H1 (cell line): ENCODE results near the gene CSNK2A3. TPM values are rescaled to one million over a fixed set of nuclear protein-coding genes. Genes with fewer than 3 reads are reported as not detected.

Experiments used
- CTCF ChIA-PET: fragments of 300-600 bp; sonication (Branson Sonifier 250); formaldehyde crosslinking; loops from one replicate; lab custom pipeline; 2021; ENCODE audit not compliant: partially characterized antibody; lab: Charles Lee
- POLR2A ChIA-PET: fragments of 300-600 bp; sonication (Branson Sonifier 250); formaldehyde crosslinking; loops from one replicate; lab custom pipeline; 2021; ENCODE audit warnings: inconsistent platforms; ENCODE audit not compliant: partially characterized antibody; lab: Charles Lee
- DNase-seq, 2 experiments: peaks; one replicate each; pipeline versions ENCODE4 v3.0.0 to v3.0.0-alpha.2; 2010 to 2022; ENCODE audit warnings: low spot score in 2 of 2, low read depth in 1 of 2, mixed read lengths in 1 of 2
- FAIRE-seq: peaks from 2 replicates; lab custom pipeline; 2011; peaks lifted over from hg19 to GRCh38; lab: Jason Lieb, UNC
- H2AFZ ChIP-seq: 2 replicates; pipeline ENCODE4 v1.8.1; 2012; ENCODE audit warnings: low read length, inconsistent platforms
- H2AK5ac ChIP-seq: 2 replicates; pipeline ENCODE4 v1.6.1; 2013; ENCODE audit warnings: low read depth, low read length
- H2BK120ac ChIP-seq: replicated peaks from 2 replicates; pipeline ENCODE3; 2013; ENCODE audit warnings: low read depth, low read length, inconsistent platforms
- H2BK12ac ChIP-seq: 2 replicates; pipeline ENCODE4 v1.6.1; 2013; ENCODE audit warnings: low read depth, low read length
- H2BK15ac ChIP-seq: 2 replicates; pipeline ENCODE4 v1.6.1; 2013; ENCODE audit warnings: low read length
- H2BK20ac ChIP-seq: 2 replicates; pipeline ENCODE4 v1.6.1; 2013; ENCODE audit warnings: low read length
- H2BK5ac ChIP-seq: 2 replicates; pipeline ENCODE4 v1.6.1; 2013; ENCODE audit warnings: low read depth, low read length
- H3K14ac ChIP-seq: 2 replicates; pipeline ENCODE4 v1.6.1; 2013; ENCODE audit warnings: inconsistent platforms; ENCODE audit not compliant: insufficient read length
- H3K18ac ChIP-seq: 2 replicates; pipeline ENCODE4 v1.6.1; 2013; ENCODE audit warnings: low read length; ENCODE audit errors: extremely low read depth
- H3K23ac ChIP-seq: 2 replicates; pipeline ENCODE4 v1.6.1; 2013; ENCODE audit warnings: inconsistent platforms; ENCODE audit not compliant: insufficient read length
- H3K23me2 ChIP-seq: 2 replicates; pipeline ENCODE4 v1.6.1; 2013; ENCODE audit warnings: low read depth, low read length
- H3K27ac ChIP-seq: 2 replicates; pipeline ENCODE4 v1.6.1; 2011; ENCODE audit warnings: low read depth, low read length, inconsistent platforms
- H3K27me3 ChIP-seq, 4 experiments: replicated peaks in 1 of 4; 1 replicate in 1 of 4; 2 replicates in 3 of 4; pipeline versions ENCODE4 v1.6.1 to v1.8.1; 2011 to 2013; ENCODE audit warnings: low read length in 3 of 4, mild to moderate bottlenecking in 3 of 4, inconsistent platforms in 2 of 4, mixed read lengths in 2 of 4, moderate library complexity in 1 of 4; ENCODE audit not compliant: control insufficient read depth in 3 of 4, insufficient read depth in 3 of 4; ENCODE audit errors: extremely low read depth in 1 of 4
- H3K36me3 ChIP-seq, 4 experiments: 2 replicates each; pipeline versions ENCODE4 v1.6.1 to v1.8.1; 2011 to 2013; ENCODE audit warnings: mild to moderate bottlenecking in 4 of 4, low read length in 3 of 4, moderate library complexity in 2 of 4, control low read depth in 1 of 4, inconsistent platforms in 1 of 4; ENCODE audit not compliant: insufficient read depth in 4 of 4, control insufficient read depth in 2 of 4
- H3K4ac ChIP-seq: replicated peaks from 2 replicates; pipeline ENCODE3; 2013; ENCODE audit warnings: low read length, low read depth, mixed read lengths, inconsistent platforms; ENCODE audit not compliant: insufficient read length
- H3K4me1 ChIP-seq, 4 experiments: replicated peaks in 1 of 4; 1 replicate in 1 of 4; 2 replicates in 3 of 4; pipeline versions ENCODE4 v1.6.1 to v1.8.1; 2011 to 2013; ENCODE audit warnings: low read length in 3 of 4, inconsistent platforms in 2 of 4, mixed read lengths in 1 of 4; ENCODE audit not compliant: insufficient read depth in 4 of 4, control insufficient read depth in 3 of 4
- H3K4me2 ChIP-seq, 2 experiments: 2 replicates each; pipeline versions ENCODE4 v1.6.1 to v1.8.1; 2011 to 2013; ENCODE audit warnings: low read depth in 2 of 2, low read length in 2 of 2, control low read depth in 1 of 2, inconsistent platforms in 1 of 2, mild to moderate bottlenecking in 1 of 2; ENCODE audit not compliant: insufficient read depth in 1 of 2
- H3K4me3 ChIP-seq, 4 experiments: fragments of 200-600, 300-600 bp in 1 of 4; sonication (generic), shearing (Covaris generic), sonication (Bioruptor Twin) in 1 of 4; 2 replicates each; pipeline versions ENCODE4 v1.5.1 to v1.8.1; 2011 to 2016; ENCODE audit warnings: low read length in 4 of 4, low read depth in 3 of 4, control low read depth in 2 of 4, inconsistent platforms in 2 of 4, mild to moderate bottlenecking in 2 of 4, mixed read lengths in 1 of 4, moderate library complexity in 1 of 4; ENCODE audit not compliant: insufficient read depth in 2 of 4; ENCODE audit errors: extremely low read depth in 1 of 4
- H3K56ac ChIP-seq: replicated peaks from 2 replicates; pipeline ENCODE3; 2013; ENCODE audit warnings: low read depth, mild to moderate bottlenecking, mixed read lengths, low read length, inconsistent platforms; ENCODE audit not compliant: insufficient read length
- H3K79me1 ChIP-seq: 2 replicates; pipeline ENCODE4 v1.6.1; 2013; ENCODE audit warnings: low read depth, low read length, control low read depth
- H3K79me2 ChIP-seq, 2 experiments: 2 replicates each; pipeline versions ENCODE4 v1.6.1 to v1.8.1; 2012 to 2013; ENCODE audit warnings: low read length in 2 of 2, mild to moderate bottlenecking in 2 of 2, inconsistent platforms in 1 of 2; ENCODE audit not compliant: insufficient read depth in 2 of 2, control insufficient read depth in 1 of 2
- H3K9ac ChIP-seq, 4 experiments: replicated peaks in 1 of 4; 1 replicate in 1 of 4; 2 replicates in 3 of 4; pipeline versions ENCODE4 v1.6.1 to v1.8.1; 2011 to 2013; ENCODE audit warnings: low read depth in 3 of 4, low read length in 3 of 4, control low read depth in 2 of 4, mild to moderate bottlenecking in 2 of 4, moderate library complexity in 2 of 4, inconsistent platforms in 1 of 4; ENCODE audit errors: extremely low read depth in 1 of 4
- H3K9me3 ChIP-seq, 2 experiments: 2 replicates each; pipeline versions ENCODE4 v1.6.1 to v1.8.1; 2012 to 2013; ENCODE audit warnings: mild to moderate bottlenecking in 2 of 2, moderate library complexity in 2 of 2, control low read depth in 1 of 2, inconsistent platforms in 1 of 2, low read depth in 1 of 2, low read length in 1 of 2, mixed read lengths in 1 of 2; ENCODE audit not compliant: insufficient read depth in 2 of 2
- H4K20me1 ChIP-seq, 2 experiments: replicated peaks in 1 of 2; 2 replicates each; pipeline versions ENCODE3 to v1.8.1; 2011 to 2013; ENCODE audit warnings: inconsistent platforms in 2 of 2, low read length in 2 of 2, mild to moderate bottlenecking in 1 of 2; ENCODE audit not compliant: insufficient read depth in 2 of 2, control insufficient read depth in 1 of 2
- H4K5ac ChIP-seq: 2 replicates; pipeline ENCODE4 v1.6.1; 2013; ENCODE audit warnings: low read length, low read depth, mixed read lengths, inconsistent platforms; ENCODE audit not compliant: insufficient read length
- H4K8ac ChIP-seq: 2 replicates; pipeline ENCODE4 v1.8.0; 2013; ENCODE audit warnings: mild to moderate bottlenecking, moderate library complexity, low read length, inconsistent platforms; ENCODE audit not compliant: insufficient read depth; ENCODE audit errors: extremely low read depth
- H4K91ac ChIP-seq: replicated peaks from 2 replicates; pipeline ENCODE3; 2013; ENCODE audit warnings: low read length, mixed read lengths, inconsistent platforms; ENCODE audit not compliant: insufficient read length
- BACH1 ChIP-seq: IDR thresholded peaks from 2 replicates; pipeline ENCODE4 v1.6.1; 2012; ENCODE audit warnings: low read length, improper control_type of control experiment
- CHD1 ChIP-seq: IDR thresholded peaks from 2 replicates; pipeline ENCODE4 v1.6.1; 2012; ENCODE audit warnings: low read depth, low read length, improper control_type of control experiment
- EP300 ChIP-seq, 2 experiments: IDR thresholded peaks; 1 replicate in 1 of 2; 2 replicates in 1 of 2; pipeline ENCODE4 v1.6.1; 2011 to 2012; ENCODE audit warnings: low read depth in 2 of 2, low read length in 2 of 2, mild to moderate bottlenecking in 2 of 2, borderline replicate concordance in 1 of 2, inconsistent platforms in 1 of 2, moderate library complexity in 1 of 2
- NANOG ChIP-seq: IDR thresholded peaks from 2 replicates; pipeline ENCODE4 v1.6.1; 2011; ENCODE audit warnings: low read length, low read depth, mild to moderate bottlenecking, inconsistent platforms; ENCODE audit not compliant: insufficient read depth, poor library complexity, severe bottlenecking
- POLR2A ChIP-seq, 2 experiments: IDR thresholded peaks; 1 replicate in 1 of 2; 2 replicates in 1 of 2; pipeline ENCODE4 v1.6.1; 2011; ENCODE audit warnings: low read depth in 2 of 2, low read length in 2 of 2, mild to moderate bottlenecking in 2 of 2; ENCODE audit errors: control extremely low read depth in 1 of 2
- POU5F1 ChIP-seq: IDR thresholded peaks from 2 replicates; pipeline ENCODE4 v1.6.1; 2011; ENCODE audit warnings: low read depth, mild to moderate bottlenecking, low read length, moderate library complexity
- RBBP5 ChIP-seq: IDR thresholded peaks from 2 replicates; pipeline ENCODE4 v1.7.1; 2012; ENCODE audit warnings: low read depth, mild to moderate bottlenecking, inconsistent platforms, low read length, moderate library complexity, borderline replicate concordance
- SP2 ChIP-seq: IDR thresholded peaks from 2 replicates; pipeline ENCODE4 v1.6.1; 2012; ENCODE audit warnings: mild to moderate bottlenecking, low read length, inconsistent platforms
- SP4 ChIP-seq: IDR thresholded peaks from 2 replicates; pipeline ENCODE4 v1.6.1; 2012; ENCODE audit warnings: low read length, inconsistent platforms
- SRF ChIP-seq: IDR thresholded peaks from 2 replicates; pipeline ENCODE4 v1.6.1; 2011; ENCODE audit warnings: mild to moderate bottlenecking, low read depth, low read length, moderate library complexity
- WGBS, 2 experiments: shearing (Covaris generic) in 1 of 2; methylation state at CpG; one replicate each; pipeline versions ENCODE4 v1.1.6 to v1.1.7; 2013 to 2015; ENCODE audit warnings: low lambda C conversion rate in 2 of 2, mixed read lengths in 2 of 2, inconsistent platforms in 1 of 2, low coverage in 1 of 2, missing lambda C conversion rate in 1 of 2; ENCODE audit not compliant: insufficient replicate concordance in 2 of 2, insufficient coverage in 1 of 2, insufficient read length in 1 of 2; ENCODE audit errors: extremely low coverage in 1 of 2, missing lambda C conversion rate in 1 of 2; 5-methylcytosine and 5-hydroxymethylcytosine counted together
- polyA plus RNA-seq, 7 experiments: library from polyadenylated mRNA; depleted of rRNA in 3 of 7; stranded (reverse) in 5 of 7; unstranded in 2 of 7; fragments of >200 nt in 5 of 7; fragments of 200-250 nt in 2 of 7; gene quantifications; 1 replicate in 5 of 7; 2 replicates in 1 of 7; 4 replicates in 1 of 7; pipeline versions ENCODE4 v1.2.1 to v1.2.3, GENCODE V29; 2011 to 2013; ENCODE audit warnings: missing spikeins in 2 of 7, mixed read lengths in 2 of 7
- total RNA-seq: library from RNA; stranded (reverse); fragmentation: NEBNext Ultra II Directional; extraction: Animal tissue kit (Norgen Biotek cat#: 25700); gene quantifications from 2 replicates; pipeline ENCODE4 v1.2.1, GENCODE V29; 2021
- TF ChIP-seq, protein P1 (sequence below): IDR thresholded peaks from 2 replicates; pipeline ENCODE4 v1.6.1; 2012; ENCODE audit warnings: low read length, inconsistent platforms

CSNK2A3 gene
- total and polyA plus RNA-seq, 2 of the 8 experiments (the other 6 are each of a cell fraction or from before 2014, with no cell fraction given), result 0.69 to 1.0 TPM

DNA sequence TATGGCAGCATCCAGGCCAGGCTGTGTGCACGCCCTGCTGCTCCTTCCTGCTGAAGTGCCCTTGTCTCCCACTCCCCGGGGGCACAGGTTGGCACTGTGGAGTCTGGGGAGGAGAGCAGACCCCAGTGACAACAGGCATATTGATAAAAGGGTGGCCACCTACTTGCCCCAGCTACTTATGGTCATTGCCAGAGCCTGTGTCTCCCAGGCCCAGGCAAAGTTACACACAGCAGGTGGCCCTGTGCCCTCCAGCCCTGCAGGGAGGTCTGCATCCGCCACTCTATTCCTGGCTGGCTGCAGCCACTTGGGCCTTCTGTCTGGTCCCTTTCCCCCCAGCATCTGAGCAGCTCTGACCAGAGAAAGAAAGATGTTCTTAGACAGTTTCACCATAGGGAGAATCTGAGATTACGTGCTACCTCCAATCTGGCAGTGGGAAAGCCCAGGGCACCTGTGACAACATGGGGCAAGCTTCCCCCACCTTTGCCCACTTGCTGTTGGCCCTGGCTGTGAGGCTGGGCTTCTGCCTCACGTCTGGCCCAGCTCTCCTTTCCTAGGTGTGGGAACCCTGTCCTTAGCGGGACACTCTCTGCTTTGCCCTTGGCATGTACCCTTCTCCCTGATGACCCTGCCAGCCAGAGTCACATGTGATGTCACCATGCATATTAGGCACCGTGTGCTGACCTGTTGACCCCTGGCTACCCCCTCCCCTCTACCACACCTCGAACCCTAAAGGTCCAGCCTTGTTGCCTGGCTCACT lies 25.3 kb upstream of the CSNK2A3 start:
- Histone ChIP-seq H2BK12ac (no peak overlapping the region; the same call in 1 of the 2 replicates), H2BK120ac (no peak overlapping the region), H3K27ac (no peak overlapping the region), H3K27me3 (no peaks in the 10 kb centered on the region), H4K8ac (no peak overlapping the region), H3K14ac (no peak overlapping the region), H2BK20ac (no peak overlapping the region), H3K4me3 (no peak overlapping the region), H4K5ac (no peak overlapping the region), H3K4ac (no peak overlapping the region), H3K36me3 (no peaks in the 10 kb centered on the region), H2BK15ac (no peak overlapping the region), H3K4me2 (no peak overlapping the region), H2BK5ac (no peak overlapping the region), H2AFZ (no peak overlapping the region), H2AK5ac (no peak overlapping the region), H3K4me1 (peaks cover 0 to 2% (median 0%) of the 10 kb centered on the region in 4 experiments; a peak in 2 of 7 replicates), H3K23ac (no peak overlapping the region), H3K9me3 (no peaks in the 10 kb centered on the region), H4K91ac (no peak overlapping the region), H4K20me1 (peaks cover 0 to 3% of the 10 kb centered on the region in 2 experiments), H3K18ac (no peak overlapping the region), H3K79me1 (no peaks in the 10 kb centered on the region), H3K9ac (no peak overlapping the region), H3K23me2 (no peaks in the 10 kb centered on the region), H3K56ac (no peak overlapping the region), H3K79me2 (no peaks in the 10 kb centered on the region)
- ChIA-PET CTCF (interaction anchor here (0.6 to 2.0 kb wide), 5 partner anchors 12 to 1976 kb away, joined by 3 to 6 read pairs (median 3); partner anchors contain the start of gene GALNT18), POLR2A (no interaction called here)
- FAIRE-seq, result no peak
- DNase-seq, result no peak
- WGBS, 2 experiments, result 82% methylated on average over 8 of the region's 8 CpGs; no CpG with 5 or more reads in 1 of the 2 experiments
- TF ChIP-seq CHD1 (no peak), NANOG (no peak), POU5F1 (no peak), SP4 (no peak), SRF (no peak), SP2 (no peak), BACH1 (no peak), POLR2A (IDR thresholded peaks at IDR 0.05; ENCODE audit: control extremely low read depth in 1 of 2, low read depth in 2 of 2, low read length in 2 of 2) (no peak), EP300 (IDR thresholded peaks at IDR 0.05; ENCODE audit: borderline replicate concordance in 1 of 2, low read depth in 2 of 2, low read length in 2 of 2) (no peak), RBBP5 (no peak)
- TF ChIP-seq, protein P1, sequence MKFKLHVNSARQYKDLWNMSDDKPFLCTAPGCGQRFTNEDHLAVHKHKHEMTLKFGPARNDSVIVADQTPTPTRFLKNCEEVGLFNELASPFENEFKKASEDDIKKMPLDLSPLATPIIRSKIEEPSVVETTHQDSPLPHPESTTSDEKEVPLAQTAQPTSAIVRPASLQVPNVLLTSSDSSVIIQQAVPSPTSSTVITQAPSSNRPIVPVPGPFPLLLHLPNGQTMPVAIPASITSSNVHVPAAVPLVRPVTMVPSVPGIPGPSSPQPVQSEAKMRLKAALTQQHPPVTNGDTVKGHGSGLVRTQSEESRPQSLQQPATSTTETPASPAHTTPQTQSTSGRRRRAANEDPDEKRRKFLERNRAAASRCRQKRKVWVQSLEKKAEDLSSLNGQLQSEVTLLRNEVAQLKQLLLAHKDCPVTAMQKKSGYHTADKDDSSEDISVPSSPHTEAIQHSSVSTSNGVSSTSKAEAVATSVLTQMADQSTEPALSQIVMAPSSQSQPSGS, result no peak
